Sigmoid colon (tissue), 7 donors: ENCODE measurements around the gene NUP155. TPM values are rescaled to one million over a fixed set of nuclear protein-coding genes. Genes with fewer than 3 reads are reported as not detected.
"Not testable (repeated sequence)": the region's sequence is repeated elsewhere in the genome, so short reads cannot be mapped to it uniquely, and the experiment has no call there.

Experiments
- DNase-seq: peaks from one replicate; pipeline ENCODE4 v3.0.0-alpha.2; 2019
- H3K27ac ChIP-seq, 4 donors: fragments of 200-600 bp; sonication (generic); one replicate each; pipeline ENCODE4 v1.5.1; 2016 to 2019; ENCODE audit warnings: mild to moderate bottlenecking in 1 of 4
- H3K27me3 ChIP-seq, 3 donors: fragments of 200-600 bp; sonication (generic); one replicate each; pipeline ENCODE4 v1.5.1; 2019; ENCODE audit warnings: mild to moderate bottlenecking in 1 of 3
- H3K36me3 ChIP-seq, 4 donors: fragments of 200-600 bp; sonication (generic); one replicate each; pipeline ENCODE4 v1.5.1; 2016 to 2019
- H3K4me1 ChIP-seq, 4 donors: fragments of 200-600 bp; sonication (generic); one replicate each; pipeline ENCODE4 v1.5.1; 2017 to 2019
- H3K4me3 ChIP-seq, 4 donors: fragments of 200-600 bp; sonication (generic); one replicate each; pipeline ENCODE4 v1.5.1; 2017 to 2019; ENCODE audit warnings: mild to moderate bottlenecking in 2 of 4, moderate library complexity in 1 of 4
- H3K9me3 ChIP-seq, 4 donors: fragments of 200-600 bp in 3 of 4; sonication (generic) in 3 of 4; one replicate each; pipeline versions ENCODE4 v1.5.1 to v1.6.1; 2013 to 2019
- EP300 ChIP-seq, 4 donors: sonication (generic); formaldehyde crosslinking; IDR thresholded peaks; one replicate each; pipeline ENCODE4 v1.6.1; 2017; ENCODE audit warnings: antibody characterized with exemption in 4 of 4
- POLR2A ChIP-seq, 2 donors: fragments of 450-650 bp; IDR thresholded peaks; one replicate each; pipeline ENCODE4 v1.6.1; 2016; ENCODE audit warnings: antibody characterized with exemption in 2 of 2, mild to moderate bottlenecking in 2 of 2, moderate library complexity in 2 of 2
- POLR2AphosphoS5 ChIP-seq, 4 donors: sonication (generic); formaldehyde crosslinking; IDR thresholded peaks; one replicate each; pipeline ENCODE4 v1.6.1; 2017; ENCODE audit warnings: antibody characterized with exemption in 4 of 4
- WGBS, 2 donors: extraction: QIAGEN DNeasy Blood & Tissue Kit; methylation state at CpG; one replicate each; pipeline ENCODE4 v1.1.7; 2013; 5-methylcytosine and 5-hydroxymethylcytosine counted together
- intact Hi-C: fragments of 100-400 bp; cut with DNase I; formaldehyde crosslinking; loops from one replicate; pipeline ENCODE4 v1.15.1; 2023
- polyA plus RNA-seq, 3 donors: library from polyadenylated mRNA; stranded (reverse); fragments of 200-250 nt; gene quantifications; one replicate each; pipeline ENCODE4 v1.2.3, GENCODE V29; 2013
- total RNA-seq, 4 donors: library from RNA; depleted of rRNA; stranded (reverse); fragments of >200 nt; gene quantifications; one replicate each; pipeline ENCODE4 v1.1.0, GENCODE V29; 2016
- TF ChIP-seq, protein P1 (sequence below), 4 experiments: fragments of 450-650 bp in 3 of 4; fragments of 200-600 bp in 1 of 4; IDR thresholded peaks; one replicate each; pipeline ENCODE4 v1.5.1; 2016 to 2019; ENCODE audit warnings: antibody characterized with exemption in 4 of 4, mild to moderate bottlenecking in 3 of 4, moderate library complexity in 2 of 4
- donor health status: healthy with polysubstance abuse.
- donor health status: Bipolar disorder and iron deficiency.
- donor health status: healthy.

Gene NUP155
- total and polyA plus RNA-seq, 7 donors: 1.2 to 24.4 (median 12.7) TPM

DNA sequence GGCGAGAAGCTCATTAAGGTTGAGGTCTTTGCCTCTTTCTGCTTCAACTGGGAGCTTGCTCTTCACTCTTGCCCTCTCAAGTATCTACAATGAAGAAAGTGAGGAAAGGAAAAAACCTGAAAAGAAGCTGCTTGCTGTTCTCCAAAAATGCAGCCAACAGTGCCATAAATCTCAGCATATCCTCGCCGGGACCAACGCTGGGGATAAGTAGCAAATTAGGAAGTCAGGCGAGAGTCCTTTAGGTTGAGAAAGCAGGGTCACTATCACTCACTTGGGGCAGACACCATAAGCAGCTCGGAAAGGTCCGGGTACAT, 399 bp downstream of the NUP155 start:
- WGBS, 2 donors: 0% methylated on average over 7 of the region's 7 CpGs
- peak overlapping the region; percentile 74 to 91 (median 84) for H3K4me3 ChIP-seq
- H3K4me1 ChIP-seq: peaks cover 0 to 36% (median 24%) of the 10 kb centered on the region in 4 donors
- H3K27ac ChIP-seq: peak overlapping the region; percentile 83 to 90 (median 87)
- H3K9me3 ChIP-seq: no peaks in the 10 kb centered on the region
- no peaks in the 10 kb centered on the region for H3K36me3 ChIP-seq
- no peak for TF ChIP-seq EP300 (IDR thresholded peaks at IDR 0.05)
- no peak for TF ChIP-seq POLR2A (IDR thresholded peaks at IDR 0.05)
- TF ChIP-seq, protein P1, sequence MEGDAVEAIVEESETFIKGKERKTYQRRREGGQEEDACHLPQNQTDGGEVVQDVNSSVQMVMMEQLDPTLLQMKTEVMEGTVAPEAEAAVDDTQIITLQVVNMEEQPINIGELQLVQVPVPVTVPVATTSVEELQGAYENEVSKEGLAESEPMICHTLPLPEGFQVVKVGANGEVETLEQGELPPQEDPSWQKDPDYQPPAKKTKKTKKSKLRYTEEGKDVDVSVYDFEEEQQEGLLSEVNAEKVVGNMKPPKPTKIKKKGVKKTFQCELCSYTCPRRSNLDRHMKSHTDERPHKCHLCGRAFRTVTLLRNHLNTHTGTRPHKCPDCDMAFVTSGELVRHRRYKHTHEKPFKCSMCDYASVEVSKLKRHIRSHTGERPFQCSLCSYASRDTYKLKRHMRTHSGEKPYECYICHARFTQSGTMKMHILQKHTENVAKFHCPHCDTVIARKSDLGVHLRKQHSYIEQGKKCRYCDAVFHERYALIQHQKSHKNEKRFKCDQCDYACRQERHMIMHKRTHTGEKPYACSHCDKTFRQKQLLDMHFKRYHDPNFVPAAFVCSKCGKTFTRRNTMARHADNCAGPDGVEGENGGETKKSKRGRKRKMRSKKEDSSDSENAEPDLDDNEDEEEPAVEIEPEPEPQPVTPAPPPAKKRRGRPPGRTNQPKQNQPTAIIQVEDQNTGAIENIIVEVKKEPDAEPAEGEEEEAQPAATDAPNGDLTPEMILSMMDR (IDR thresholded peaks at IDR 0.05): no peak
- no peak for TF ChIP-seq POLR2AphosphoS5 (IDR thresholded peaks at IDR 0.05)
- no peak for DNase-seq
- H3K27me3 ChIP-seq: no peaks in the 10 kb centered on the region
- intact Hi-C loops: loop anchor here (5.0 to 10.0 kb wide), 2 partner anchors 118 to 496 kb away; partner anchors contain the start of gene NIPBL

DNA sequence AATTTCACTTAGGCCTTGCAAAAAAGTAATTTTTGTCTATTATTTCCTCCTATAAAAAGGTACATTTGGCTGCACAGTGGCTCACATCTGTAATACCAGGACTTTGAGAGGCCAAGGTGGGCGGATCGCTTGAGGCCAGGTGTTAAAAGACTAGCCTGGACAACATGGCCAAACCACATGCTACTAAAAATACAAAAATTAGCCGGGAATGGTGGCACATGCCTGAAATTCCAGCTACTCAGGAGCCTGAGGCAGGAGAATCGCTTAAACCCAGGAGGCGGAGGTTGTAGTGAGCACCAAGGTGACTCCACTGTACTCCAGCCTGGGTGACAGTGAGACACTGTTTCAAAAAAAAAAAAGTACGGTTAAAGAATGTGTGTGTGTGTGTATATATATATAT, 15.7 kb downstream of the NUP155 start:
- Histone ChIP-seq H3K9me3 (no peaks in the 10 kb centered on the region), H3K4me3 (no peak overlapping the region), H3K27ac (no peak overlapping the region), H3K4me1 (no peaks in the 10 kb centered on the region), H3K36me3 (peaks cover 12 to 87% (median 32%) of the 10 kb centered on the region in 4 donors), H3K27me3 (no peaks in the 10 kb centered on the region)
- 97 to 98% methylated on average over 6 of the region's 6 CpGs for WGBS, 2 donors
- TF ChIP-seq POLR2AphosphoS5 (IDR thresholded peaks at IDR 0.05): no peak
- no peak for TF ChIP-seq EP300 (IDR thresholded peaks at IDR 0.05)
- TF ChIP-seq POLR2A (IDR thresholded peaks at IDR 0.05): no peak
- intact Hi-C loops: no loop called here
- no peak for DNase-seq

DNA sequence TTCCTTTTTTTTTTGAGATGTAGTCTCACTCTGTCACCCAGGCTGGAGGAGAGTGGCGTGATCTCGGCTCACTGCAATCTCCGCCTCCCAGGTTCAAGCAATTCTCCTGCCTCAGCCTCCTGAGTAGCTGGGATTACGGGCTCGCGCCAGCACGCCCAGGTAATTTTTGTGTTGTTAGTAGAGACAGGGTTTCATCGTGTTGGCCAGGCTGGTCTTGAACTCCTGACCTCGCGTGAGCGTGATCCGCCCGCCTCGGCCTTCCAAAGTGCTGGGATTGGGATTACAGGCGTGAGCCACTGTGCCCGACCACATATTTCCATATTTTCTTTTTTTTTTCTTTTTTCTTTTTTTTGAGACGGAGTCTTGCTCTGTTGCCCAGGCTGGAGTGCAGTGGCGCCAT, 28.2 kb downstream of the NUP155 start:
- H3K4me1 ChIP-seq, DNase-seq, H3K4me3 ChIP-seq, H3K27ac ChIP-seq, H3K27me3 ChIP-seq, H3K9me3 ChIP-seq, intact Hi-C loops: not testable (repeated sequence)
- 97 to 98% methylated on average over 18 of the region's 18 CpGs for WGBS, 2 donors
- peaks cover 0 to 97% (median 35%) of the 10 kb centered on the region in 4 donors for H3K36me3 ChIP-seq

DNA sequence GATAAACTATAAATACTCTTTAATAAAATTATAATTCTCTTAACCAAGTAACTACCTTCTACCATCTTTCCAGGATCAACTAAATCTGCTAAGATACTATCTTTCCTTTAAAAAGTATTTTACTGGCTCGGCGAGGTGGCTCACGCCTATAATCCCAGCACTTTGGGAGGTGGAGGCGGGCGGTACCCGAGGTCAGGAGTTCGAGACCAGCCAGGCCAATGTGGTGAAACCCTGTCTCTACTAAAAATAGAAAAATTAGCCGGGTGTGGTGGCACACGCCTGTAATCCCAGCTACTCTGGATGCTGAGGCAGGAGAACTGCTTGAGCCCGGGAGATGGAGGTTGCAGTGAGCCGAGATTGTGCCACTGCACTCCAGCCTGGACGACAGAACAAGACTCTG, 36.2 kb downstream of the NUP155 start:
- H3K9me3 ChIP-seq, H3K27ac ChIP-seq, DNase-seq, intact Hi-C loops, H3K4me1 ChIP-seq, H3K4me3 ChIP-seq, H3K27me3 ChIP-seq: not testable (repeated sequence)
- WGBS, 2 donors: 95 to 96% methylated on average over 12 of the region's 12 CpGs
- peaks cover 0 to 95% (median 35%) of the 10 kb centered on the region in 4 donors for H3K36me3 ChIP-seq

DNA sequence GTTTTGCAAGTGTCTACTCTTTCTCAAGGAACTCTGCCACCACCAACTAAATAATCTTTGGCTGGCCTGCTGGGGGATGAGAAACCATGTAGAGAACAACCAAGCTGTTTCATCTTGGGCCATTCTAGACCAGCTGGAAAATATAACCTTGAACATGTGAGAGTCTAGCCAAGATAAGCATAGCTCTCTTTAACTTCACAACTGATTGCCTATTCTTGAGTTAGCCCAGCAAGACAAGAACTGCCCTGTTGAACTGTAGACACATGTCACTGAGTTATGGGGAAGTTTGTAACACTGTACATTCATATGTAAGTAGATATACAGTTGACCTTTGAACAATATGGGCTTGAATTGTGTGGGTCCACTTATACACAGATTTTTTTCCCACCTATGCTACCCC, 44.4 kb downstream of the NUP155 start:
- H3K36me3 ChIP-seq: peaks cover 4 to 98% (median 44%) of the 10 kb centered on the region in 4 donors
- TF ChIP-seq EP300 (IDR thresholded peaks at IDR 0.05): no peak
- TF ChIP-seq POLR2A (IDR thresholded peaks at IDR 0.05): no peak
- TF ChIP-seq POLR2AphosphoS5 (IDR thresholded peaks at IDR 0.05): no peak
- TF ChIP-seq, protein P1 (IDR thresholded peaks at IDR 0.05): no peak
- no peak overlapping the region for H3K27ac ChIP-seq

DNA sequence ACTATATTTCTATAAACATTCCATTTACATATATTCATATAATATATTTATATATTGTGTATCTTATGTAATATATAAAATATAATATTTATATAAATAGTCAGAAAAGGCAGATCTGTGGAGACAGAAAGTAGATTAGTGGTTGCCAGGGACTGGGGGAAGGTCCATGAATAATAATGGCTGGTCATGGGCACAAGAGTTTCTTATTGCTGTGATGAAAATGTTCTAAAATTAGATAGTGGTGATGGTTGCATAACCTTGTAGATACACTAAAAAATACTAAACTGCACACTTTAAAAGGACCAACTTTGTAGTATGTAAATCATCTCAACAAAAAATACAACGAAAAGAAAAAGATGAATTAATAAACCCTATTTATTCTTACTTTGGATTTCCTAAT, 47.3 kb downstream of the NUP155 start:
- WGBS, 2 donors: 95 to 96% methylated on average over 1 of the region's 1 CpG
- Histone ChIP-seq H3K4me1 (no peaks in the 10 kb centered on the region), H3K27me3 (no peaks in the 10 kb centered on the region), H3K9me3 (no peaks in the 10 kb centered on the region), H3K4me3 (no peak overlapping the region), H3K27ac (no peak overlapping the region), H3K36me3 (peaks cover 4 to 94% (median 30%) of the 10 kb centered on the region in 4 donors)
- intact Hi-C loops: loop anchor here (10.0 kb wide), 1 partner anchor 109 kb away; no protein-coding TSS in a partner anchor
- no peak for DNase-seq
- TF ChIP-seq, protein P1 (IDR thresholded peaks at IDR 0.05): no peak
- TF ChIP-seq POLR2A (IDR thresholded peaks at IDR 0.05) (no peak), POLR2AphosphoS5 (IDR thresholded peaks at IDR 0.05) (no peak), EP300 (IDR thresholded peaks at IDR 0.05) (no peak)

More for the DNA sequence above, 44.4 kb downstream of the NUP155 start:
- DNase-seq: no peak
- intact Hi-C loops: loop anchor here (10.0 kb wide), 1 partner anchor 112 kb away; no protein-coding TSS in a partner anchor
- no peak overlapping the region for H3K4me3 ChIP-seq
- no peaks in the 10 kb centered on the region for H3K9me3 ChIP-seq
- H3K4me1 ChIP-seq: no peaks in the 10 kb centered on the region
- no peaks in the 10 kb centered on the region for H3K27me3 ChIP-seq
